ENCODE results near the gene R3HDM2.
"Not testable (repeated sequence)": the region's sequence is repeated elsewhere in the genome, so short reads cannot be mapped to it uniquely, and the experiment has no call there.

The R3HDM2 gene

DNA sequence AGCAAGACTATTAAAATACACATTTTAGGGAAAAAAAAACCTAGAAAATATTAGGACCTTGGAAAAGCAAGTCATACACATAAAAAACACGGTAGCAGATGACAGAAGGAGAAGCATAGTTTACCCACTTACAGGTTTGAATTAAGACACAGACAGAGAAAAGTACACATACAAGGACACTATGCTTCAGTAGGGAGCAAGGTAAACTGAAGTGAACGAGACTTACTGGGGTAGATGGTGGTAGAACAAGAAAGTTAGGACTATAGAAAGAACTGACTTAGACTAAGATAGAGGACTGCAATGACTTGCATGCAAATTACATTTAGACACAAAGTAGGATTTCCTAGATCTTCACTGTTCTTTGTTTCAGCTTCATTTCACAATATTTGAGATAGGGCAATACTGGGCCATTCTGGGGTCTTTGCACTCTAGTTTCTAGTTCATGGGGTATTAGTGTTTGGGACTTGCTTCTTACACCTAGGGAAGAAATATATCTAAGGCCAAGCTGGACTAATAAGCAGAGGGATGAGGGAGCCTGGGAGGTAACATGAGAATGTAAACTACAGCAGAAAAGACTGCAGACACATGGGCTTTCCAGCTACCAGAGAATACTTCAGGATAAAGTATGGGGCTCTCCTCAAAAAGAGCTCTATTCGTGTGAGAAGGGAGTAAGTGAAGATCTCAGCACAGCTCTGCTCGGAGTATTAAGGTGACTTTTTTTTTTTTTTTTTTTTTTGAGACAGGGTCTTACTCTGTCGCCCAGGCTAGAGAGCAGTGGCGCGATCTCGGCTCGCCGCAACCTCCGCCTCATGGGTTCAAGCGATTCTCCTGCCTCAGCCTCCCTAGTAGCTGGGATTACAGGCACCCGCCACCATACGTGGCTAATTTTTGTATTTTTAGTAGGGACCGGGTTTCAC lies 152.1 kb downstream of the R3HDM2 start:
- H3K9ac ChIP-seq (ENCODE audit: low read length in 5 of 5), result no peak overlapping the region
- no peaks in the 10 kb centered on the region for H3K9me3 ChIP-seq (ENCODE audit: control insufficient read depth in 5 of 5, low read length in 5 of 5)
- H3K4me3 ChIP-seq (ENCODE audit: low read depth in 1 of 5, low read length in 5 of 5), result no peak overlapping the region
- H3K4me1 ChIP-seq (ENCODE audit: control insufficient read depth in 5 of 5, insufficient read depth in 5 of 5, low read length in 5 of 5), result peaks cover 0 to 2% (median 0%) of the 10 kb centered on the region in 5 donors
- H3K27ac ChIP-seq (ENCODE audit: low read depth, low read length), result no peak overlapping the region
- peaks cover 25 to 68% (median 57%) of the 10 kb centered on the region in 5 donors for H3K36me3 ChIP-seq (ENCODE audit: control insufficient read depth in 5 of 5, insufficient read depth in 5 of 5, low read length in 5 of 5)
- H3K27me3 ChIP-seq (ENCODE audit: control insufficient read depth in 5 of 5, insufficient read depth in 4 of 5, low read length in 5 of 5), result no peaks in the 10 kb centered on the region

DNA sequence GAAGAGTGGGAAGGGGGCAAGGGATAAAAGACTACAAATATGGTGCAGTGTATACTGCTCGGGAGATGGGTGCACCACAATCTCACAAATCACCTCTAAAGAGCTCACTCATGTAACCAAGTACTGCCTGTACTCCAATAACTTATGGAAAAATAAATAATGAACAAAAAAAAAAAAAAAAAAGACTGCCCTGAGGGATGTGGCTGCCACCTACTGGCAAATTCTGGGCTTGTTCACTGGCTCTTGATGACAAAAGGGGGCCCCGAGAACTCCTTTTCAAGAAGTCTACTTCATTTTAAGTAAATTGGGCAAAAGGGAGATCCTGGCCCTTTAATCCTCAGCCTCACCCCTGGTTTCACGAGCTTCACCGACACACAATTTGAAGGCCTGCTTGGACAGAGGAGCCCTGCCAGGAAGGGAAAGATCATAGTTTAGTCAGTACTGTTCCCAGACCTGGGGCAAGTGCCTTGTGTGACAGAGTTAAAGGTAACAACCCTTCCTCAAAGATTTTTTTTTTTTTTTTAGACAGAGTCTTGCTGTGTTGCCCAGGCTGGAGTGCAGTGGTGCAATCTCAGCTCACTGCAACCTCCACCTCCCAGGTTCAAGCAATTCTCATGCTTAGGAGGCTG lies 153.8 kb downstream of the R3HDM2 start:
- H3K4me1 ChIP-seq (ENCODE audit: control insufficient read depth in 5 of 5, insufficient read depth in 5 of 5, low read length in 5 of 5), result peaks cover 0 to 17% (median 5%) of the 10 kb centered on the region in 5 donors
- no peak overlapping the region for H3K9ac ChIP-seq (ENCODE audit: low read length in 5 of 5)
- H3K36me3 ChIP-seq (ENCODE audit: control insufficient read depth in 5 of 5, insufficient read depth in 5 of 5, low read length in 5 of 5), result peaks cover 23 to 67% (median 54%) of the 10 kb centered on the region in 5 donors
- no peaks in the 10 kb centered on the region for H3K27me3 ChIP-seq (ENCODE audit: control insufficient read depth in 5 of 5, insufficient read depth in 4 of 5, low read length in 5 of 5)
- H3K9me3 ChIP-seq (ENCODE audit: control insufficient read depth in 5 of 5, low read length in 5 of 5), result no peaks in the 10 kb centered on the region
- no peak overlapping the region for H3K4me3 ChIP-seq (ENCODE audit: low read depth in 1 of 5, low read length in 5 of 5)
- H3K27ac ChIP-seq (ENCODE audit: low read depth, low read length), result no peak overlapping the region

DNA sequence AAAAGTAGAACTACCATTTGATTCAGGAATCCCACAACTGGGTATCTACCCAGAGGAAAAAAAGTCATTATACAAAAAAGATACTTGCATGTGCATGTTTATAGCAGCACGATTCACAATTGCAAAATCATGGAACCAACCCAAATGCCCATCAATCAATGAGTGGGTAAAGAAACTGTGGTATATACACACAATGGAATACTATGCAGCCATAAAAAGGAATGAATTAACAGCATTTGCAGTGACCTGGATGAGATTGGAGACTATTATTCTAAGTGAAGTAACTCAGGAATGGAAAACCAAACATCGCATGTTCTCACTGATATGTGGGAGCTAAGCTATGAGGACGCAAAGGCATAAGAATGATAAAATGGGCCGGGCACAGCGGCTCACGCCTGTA lies 154.6 kb downstream of the R3HDM2 start:
- not testable (repeated sequence) for H3K27me3 ChIP-seq (ENCODE audit: control insufficient read depth in 5 of 5, insufficient read depth in 4 of 5, low read length in 5 of 5); H3K9ac ChIP-seq (ENCODE audit: low read length in 5 of 5); H3K9me3 ChIP-seq (ENCODE audit: control insufficient read depth in 5 of 5, low read length in 5 of 5); H3K4me3 ChIP-seq (ENCODE audit: low read depth in 1 of 5, low read length in 5 of 5); H3K27ac ChIP-seq (ENCODE audit: low read depth, low read length)
- Histone ChIP-seq H3K4me1 (ENCODE audit: control insufficient read depth in 5 of 5, insufficient read depth in 5 of 5, low read length in 5 of 5) (peaks cover 0 to 18% (median 5%) of the 10 kb centered on the region in 5 donors), H3K36me3 (ENCODE audit: control insufficient read depth in 5 of 5, insufficient read depth in 5 of 5, low read length in 5 of 5) (peaks cover 27 to 67% (median 53%) of the 10 kb centered on the region in 5 donors)

DNA sequence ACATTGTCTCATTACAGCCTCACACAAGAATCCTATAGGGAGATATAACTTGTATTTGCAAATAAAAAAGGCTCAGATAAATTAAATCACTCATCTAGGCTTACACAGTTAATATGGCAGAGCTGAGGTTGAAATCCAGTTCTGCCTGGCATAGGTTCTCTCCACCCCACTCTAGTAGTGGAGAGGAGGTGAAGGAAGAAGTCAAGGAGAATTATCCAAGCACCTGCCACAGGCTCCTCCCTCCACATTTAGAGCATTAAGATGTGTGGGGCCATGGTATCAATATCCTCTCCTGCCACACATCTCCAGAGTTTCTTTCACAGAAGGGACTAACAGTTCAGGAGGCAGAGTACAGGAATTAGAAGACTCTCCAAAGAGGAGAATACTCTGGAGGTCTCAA lies 157.3 kb downstream of the R3HDM2 start:
- Histone ChIP-seq H3K9ac (ENCODE audit: low read length in 5 of 5) (no peak overlapping the region), H3K27me3 (ENCODE audit: control insufficient read depth in 5 of 5, insufficient read depth in 4 of 5, low read length in 5 of 5) (no peaks in the 10 kb centered on the region), H3K27ac (ENCODE audit: low read depth, low read length) (no peak overlapping the region), H3K4me1 (ENCODE audit: control insufficient read depth in 5 of 5, insufficient read depth in 5 of 5, low read length in 5 of 5) (peaks cover 0 to 18% (median 5%) of the 10 kb centered on the region in 5 donors), H3K9me3 (ENCODE audit: control insufficient read depth in 5 of 5, low read length in 5 of 5) (no peaks in the 10 kb centered on the region), H3K36me3 (ENCODE audit: control insufficient read depth in 5 of 5, insufficient read depth in 5 of 5, low read length in 5 of 5) (peaks cover 19 to 64% (median 51%) of the 10 kb centered on the region in 5 donors), H3K4me3 (ENCODE audit: low read depth in 1 of 5, low read length in 5 of 5) (no peak overlapping the region)

DNA sequence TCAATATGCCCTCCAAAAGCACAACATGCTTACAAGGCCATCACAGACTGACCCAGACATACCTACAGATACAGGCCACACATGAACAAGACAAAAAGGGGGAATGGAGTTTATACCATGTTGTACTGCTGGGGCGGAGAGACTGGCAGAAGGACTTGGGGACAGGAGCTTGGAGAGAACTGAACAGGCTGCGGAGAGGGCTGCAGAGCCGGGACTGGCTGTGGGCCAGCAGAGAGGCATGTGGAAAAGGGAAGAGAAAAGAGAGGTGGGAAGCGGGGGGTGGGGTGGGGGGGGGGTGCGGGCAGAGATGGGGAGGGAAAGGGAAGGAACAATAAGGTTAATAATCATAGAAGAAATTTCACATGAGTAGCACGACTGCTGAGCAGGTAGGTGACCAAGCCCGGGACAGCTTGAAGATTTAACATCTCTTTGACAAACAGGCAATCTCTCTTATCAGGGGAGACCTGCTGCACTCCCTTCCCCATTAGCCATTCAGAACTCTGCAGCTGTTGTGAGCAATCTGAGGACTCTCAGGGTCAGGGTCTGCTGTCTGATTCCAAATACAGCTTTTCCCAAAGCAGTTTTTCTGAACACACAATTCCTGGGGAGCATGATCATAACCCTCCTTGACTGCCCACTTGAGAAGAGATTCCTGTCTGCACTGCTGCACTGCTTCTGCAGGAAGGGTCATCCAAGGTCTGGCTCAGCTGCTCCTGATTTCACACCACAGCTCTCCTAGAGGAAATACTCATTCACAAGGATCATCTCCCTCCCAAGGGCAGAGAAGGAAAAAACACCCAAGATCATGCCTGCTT lies 158.3 kb downstream of the R3HDM2 start:
- Histone ChIP-seq H3K27me3 (ENCODE audit: control insufficient read depth in 5 of 5, insufficient read depth in 4 of 5, low read length in 5 of 5) (no peaks in the 10 kb centered on the region), H3K27ac (ENCODE audit: low read depth, low read length) (no peak overlapping the region), H3K36me3 (ENCODE audit: control insufficient read depth in 5 of 5, insufficient read depth in 5 of 5, low read length in 5 of 5) (peaks cover 18 to 65% (median 50%) of the 10 kb centered on the region in 5 donors), H3K4me3 (ENCODE audit: low read depth in 1 of 5, low read length in 5 of 5) (no peak overlapping the region), H3K9me3 (ENCODE audit: control insufficient read depth in 5 of 5, low read length in 5 of 5) (no peaks in the 10 kb centered on the region), H3K9ac (ENCODE audit: low read length in 5 of 5) (peak overlapping the region in 1 of 5 donors; percentile 19), H3K4me1 (ENCODE audit: control insufficient read depth in 5 of 5, insufficient read depth in 5 of 5, low read length in 5 of 5) (peaks cover 0 to 18% (median 5%) of the 10 kb centered on the region in 5 donors)

DNA sequence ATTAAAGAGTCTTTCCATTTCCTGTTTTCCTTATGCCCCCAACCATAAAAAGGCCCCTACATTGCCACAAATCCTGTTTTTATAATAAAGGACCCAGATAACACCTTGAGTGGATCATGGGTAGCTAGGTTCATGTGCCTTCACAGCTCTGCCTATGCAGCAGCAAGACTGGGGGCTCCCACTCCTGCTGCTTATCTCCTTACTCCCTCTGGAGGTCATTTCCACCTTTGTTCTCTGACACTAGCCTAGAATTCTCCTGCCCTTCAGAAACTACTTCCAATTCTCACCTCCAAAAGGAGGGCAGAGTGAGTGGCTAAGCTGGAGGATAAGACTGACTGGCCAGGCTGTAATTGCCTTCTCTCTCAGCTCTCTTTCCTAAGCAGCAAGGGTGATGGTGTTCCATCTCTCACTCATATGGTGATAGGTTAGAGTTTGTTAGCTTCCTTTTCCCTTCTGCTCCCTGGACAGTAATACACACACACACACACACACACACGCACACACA lies 159.8 kb downstream of the R3HDM2 start:
- Histone ChIP-seq H3K36me3 (ENCODE audit: control insufficient read depth in 5 of 5, insufficient read depth in 5 of 5, low read length in 5 of 5) (peaks cover 22 to 74% (median 54%) of the 10 kb centered on the region in 5 donors), H3K4me1 (ENCODE audit: control insufficient read depth in 5 of 5, insufficient read depth in 5 of 5, low read length in 5 of 5) (peaks cover 0 to 18% (median 5%) of the 10 kb centered on the region in 5 donors), H3K9ac (ENCODE audit: low read length in 5 of 5) (no peak overlapping the region), H3K9me3 (ENCODE audit: control insufficient read depth in 5 of 5, low read length in 5 of 5) (no peaks in the 10 kb centered on the region), H3K27me3 (ENCODE audit: control insufficient read depth in 5 of 5, insufficient read depth in 4 of 5, low read length in 5 of 5) (no peaks in the 10 kb centered on the region), H3K4me3 (ENCODE audit: low read depth in 1 of 5, low read length in 5 of 5) (no peak overlapping the region), H3K27ac (ENCODE audit: low read depth, low read length) (no peak overlapping the region)

DNA sequence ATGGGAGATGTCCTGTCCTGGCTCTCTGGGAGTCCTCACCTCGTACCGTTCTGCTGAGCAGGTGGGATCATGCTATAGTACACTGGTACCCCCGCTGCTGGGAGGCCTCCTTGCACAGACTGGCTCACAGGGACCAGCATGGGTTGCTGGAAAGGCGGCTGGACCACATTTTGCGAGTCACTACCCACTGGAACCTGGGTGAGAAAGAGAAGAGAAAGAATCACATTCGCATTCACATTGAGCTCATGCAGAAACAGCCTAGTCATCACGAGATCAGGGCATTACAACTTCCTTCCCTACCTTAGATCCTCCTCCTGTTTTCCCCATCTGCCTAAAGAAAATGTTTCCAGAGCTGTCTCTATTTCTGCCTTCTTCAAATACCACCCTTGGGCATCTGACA lies 162.6 kb downstream of the R3HDM2 start:
- Histone ChIP-seq H3K27me3 (ENCODE audit: control insufficient read depth in 5 of 5, insufficient read depth in 4 of 5, low read length in 5 of 5) (no peaks in the 10 kb centered on the region), H3K9ac (ENCODE audit: low read length in 5 of 5) (no peak overlapping the region), H3K27ac (ENCODE audit: low read depth, low read length) (no peak overlapping the region), H3K9me3 (ENCODE audit: control insufficient read depth in 5 of 5, low read length in 5 of 5) (no peaks in the 10 kb centered on the region), H3K36me3 (ENCODE audit: control insufficient read depth in 5 of 5, insufficient read depth in 5 of 5, low read length in 5 of 5) (peaks cover 16 to 80% (median 57%) of the 10 kb centered on the region in 5 donors), H3K4me3 (ENCODE audit: low read depth in 1 of 5, low read length in 5 of 5) (no peak overlapping the region), H3K4me1 (ENCODE audit: control insufficient read depth in 5 of 5, insufficient read depth in 5 of 5, low read length in 5 of 5) (peaks cover 0 to 17% (median 5%) of the 10 kb centered on the region in 5 donors)

DNA sequence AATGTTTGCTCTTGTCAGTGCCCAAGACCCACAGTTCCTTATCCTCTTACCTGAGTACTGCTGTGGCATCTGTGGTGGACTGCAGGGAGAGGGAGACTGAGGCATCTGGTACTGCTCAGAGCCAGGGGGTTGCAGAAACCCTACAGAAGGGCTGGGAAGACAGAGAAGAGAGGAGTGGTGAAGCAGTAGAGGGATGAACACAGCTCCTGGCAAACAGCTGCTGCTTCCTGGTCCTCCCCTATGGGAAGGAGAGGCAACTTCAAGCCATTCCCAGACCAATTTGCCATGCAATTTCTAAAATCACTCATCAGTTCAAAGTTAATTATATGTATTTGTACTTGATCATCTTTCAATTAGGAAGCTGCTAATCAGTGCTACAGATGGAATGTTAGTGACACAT lies 164.2 kb downstream of the R3HDM2 start:
- Histone ChIP-seq H3K27me3 (ENCODE audit: control insufficient read depth in 5 of 5, insufficient read depth in 4 of 5, low read length in 5 of 5) (no peaks in the 10 kb centered on the region), H3K4me3 (ENCODE audit: low read depth in 1 of 5, low read length in 5 of 5) (no peak overlapping the region), H3K36me3 (ENCODE audit: control insufficient read depth in 5 of 5, insufficient read depth in 5 of 5, low read length in 5 of 5) (peaks cover 28 to 81% (median 51%) of the 10 kb centered on the region in 5 donors), H3K9ac (ENCODE audit: low read length in 5 of 5) (no peak overlapping the region), H3K27ac (ENCODE audit: low read depth, low read length) (no peak overlapping the region), H3K4me1 (ENCODE audit: control insufficient read depth in 5 of 5, insufficient read depth in 5 of 5, low read length in 5 of 5) (peaks cover 0 to 4% (median 0%) of the 10 kb centered on the region in 5 donors), H3K9me3 (ENCODE audit: control insufficient read depth in 5 of 5, low read length in 5 of 5) (no peaks in the 10 kb centered on the region)

DNA sequence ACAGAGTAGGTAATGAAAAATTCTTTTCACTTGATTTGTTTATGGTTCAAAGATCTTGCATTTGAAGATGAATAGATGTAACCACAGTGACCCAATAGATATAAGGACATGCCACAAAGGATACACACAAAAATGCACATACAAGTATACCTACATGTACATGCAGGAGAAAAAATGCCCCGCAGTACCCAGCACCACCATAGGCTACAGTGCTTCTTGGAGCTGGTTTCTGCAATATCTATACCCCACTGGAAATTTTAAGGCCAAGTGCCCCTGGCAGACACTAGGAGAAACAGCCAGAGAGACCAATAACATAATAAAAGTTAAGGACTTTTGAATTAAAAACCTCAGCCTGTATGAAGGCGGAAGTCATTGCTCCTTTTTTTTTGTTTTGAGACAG lies 167.7 kb downstream of the R3HDM2 start:
- Histone ChIP-seq H3K4me3 (ENCODE audit: low read depth in 1 of 5, low read length in 5 of 5) (no peak overlapping the region), H3K36me3 (ENCODE audit: control insufficient read depth in 5 of 5, insufficient read depth in 5 of 5, low read length in 5 of 5) (peaks cover 28 to 82% (median 54%) of the 10 kb centered on the region in 5 donors), H3K4me1 (ENCODE audit: control insufficient read depth in 5 of 5, insufficient read depth in 5 of 5, low read length in 5 of 5) (peaks cover 0 to 4% (median 0%) of the 10 kb centered on the region in 5 donors), H3K9me3 (ENCODE audit: control insufficient read depth in 5 of 5, low read length in 5 of 5) (no peaks in the 10 kb centered on the region), H3K9ac (ENCODE audit: low read length in 5 of 5) (no peak overlapping the region), H3K27me3 (ENCODE audit: control insufficient read depth in 5 of 5, insufficient read depth in 4 of 5, low read length in 5 of 5) (no peaks in the 10 kb centered on the region), H3K27ac (ENCODE audit: low read depth, low read length) (no peak overlapping the region)

Data from subcutaneous abdominal adipose tissue (tissue), 5 donors.